Stimulated activated CD4-positive, alpha-beta T cell treated with anti-CD3 and anti-CD28 coated beads, Interleukin-1b, Interleukin-23, amount 100 ng/mL, for 4 hours (primary cell): Measurements from ENCODE around the gene PLEKHA8.
A peak's percentile ranks its signal among the peaks of the same experiment; 100 is the strongest.

Experiments
- DNase-seq, 2 donors: peaks; one replicate each; pipeline ENCODE4 v3.0.0-alpha.2; 2020; ENCODE audit warnings: low read depth in 2 of 2

Gene PLEKHA8

GRCh38 chr7:30023524-30023923, 4.7 kb upstream of the PLEKHA8 start:
- DNase-seq = no peak

GRCh38 chr7:30026229-30027064, 1.8 kb upstream of the PLEKHA8 start, which contains the start of gene FKBP14:
FKBP14 (minus strand) TSS chr7:30026702; CDS start chr7:30026508, 194 bp downstream.
- DNase-seq = peak; percentile 74 to 86

GRCh38 chr7:30027065-30027456, 1.2 kb upstream of the PLEKHA8 start:
- no peak for DNase-seq

GRCh38 chr7:30027740-30028215, 434 bp upstream of the PLEKHA8 start:
- no peak for DNase-seq

- DNase-seq = peak in 1 of 2 donors; percentile 3
These were observed 780 bp downstream of the PLEKHA8 start for GRCh38 chr7:30028749-30029635.

GRCh38 chr7:30029696-30030095, 1.5 kb downstream of the PLEKHA8 start:
- no peak for DNase-seq

- DNase-seq = no peak
These were observed 4.3 kb downstream of the PLEKHA8 start for GRCh38 chr7:30032310-30033125.

GRCh38 chr7:30034501-30034900, 6.3 kb downstream of the PLEKHA8 start:
- no peak for DNase-seq

- no peak for DNase-seq
These were observed 8.0 kb downstream of the PLEKHA8 start for GRCh38 chr7:30036220-30036619.

- no peak for DNase-seq
These were observed 10.2 kb downstream of the PLEKHA8 start for GRCh38 chr7:30038196-30038980.

- no peak for DNase-seq
These were observed 12.7 kb downstream of the PLEKHA8 start for GRCh38 chr7:30040938-30041337.

- no peak for DNase-seq
These were observed 13.5 kb downstream of the PLEKHA8 start for GRCh38 chr7:30041526-30042269.

GRCh38 chr7:30046127-30046770, 18.0 kb downstream of the PLEKHA8 start:
- DNase-seq = no peak

GRCh38 chr7:30047124-30047523, 18.9 kb downstream of the PLEKHA8 start:
- DNase-seq = no peak

GRCh38 chr7:30048582-30048981, 20.4 kb downstream of the PLEKHA8 start:
- DNase-seq = no peak

- DNase-seq = no peak
These were observed 21.0 kb downstream of the PLEKHA8 start for GRCh38 chr7:30049173-30049572.

- DNase-seq = no peak
These were observed 24.9 kb downstream of the PLEKHA8 start for GRCh38 chr7:30053068-30053467.

GRCh38 chr7:30057741-30058140, 29.5 kb downstream of the PLEKHA8 start:
- no peak for DNase-seq

GRCh38 chr7:30061786-30062185, 33.6 kb downstream of the PLEKHA8 start:
- peak; percentile 10 to 20 for DNase-seq

GRCh38 chr7:30062587-30062986, 34.4 kb downstream of the PLEKHA8 start:
- no peak for DNase-seq
